ENCODE data around the gene FBXW9.

DNA sequence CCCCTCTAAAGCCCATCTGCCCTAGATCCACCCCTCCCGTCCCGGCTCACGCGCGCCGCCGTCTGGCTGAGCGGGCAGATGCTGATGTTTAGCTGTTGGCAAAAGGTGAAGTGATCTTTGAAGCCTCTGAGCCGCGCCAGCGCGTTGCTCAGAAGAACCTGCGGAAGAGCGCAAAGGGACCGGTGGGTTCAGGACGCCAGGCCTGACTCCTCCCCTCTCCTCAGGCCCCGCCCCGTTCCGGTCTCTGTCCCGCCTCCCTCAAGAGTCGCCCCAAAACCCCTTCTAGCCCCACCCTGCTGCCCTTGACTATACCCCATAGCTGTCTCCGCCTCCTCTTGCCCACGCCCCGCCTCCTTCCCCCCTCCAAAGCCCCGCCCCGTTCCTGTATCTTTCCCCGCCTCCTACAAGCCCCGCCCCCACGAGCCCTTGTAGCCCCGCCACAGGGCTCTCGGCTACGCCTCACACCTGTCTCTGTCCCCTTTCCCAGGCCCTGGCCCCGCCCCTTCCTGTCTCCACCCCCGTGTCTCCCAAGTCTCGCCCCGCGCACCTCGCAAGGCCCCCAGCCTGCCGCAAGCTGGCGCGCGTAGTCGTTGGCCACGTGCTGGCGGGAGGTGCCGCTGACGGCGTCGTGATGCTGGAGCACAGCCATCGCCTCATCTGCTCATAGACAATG is 39.4 kb downstream of the FBXW9 start:
- TF ChIP-seq, protein P1, sequence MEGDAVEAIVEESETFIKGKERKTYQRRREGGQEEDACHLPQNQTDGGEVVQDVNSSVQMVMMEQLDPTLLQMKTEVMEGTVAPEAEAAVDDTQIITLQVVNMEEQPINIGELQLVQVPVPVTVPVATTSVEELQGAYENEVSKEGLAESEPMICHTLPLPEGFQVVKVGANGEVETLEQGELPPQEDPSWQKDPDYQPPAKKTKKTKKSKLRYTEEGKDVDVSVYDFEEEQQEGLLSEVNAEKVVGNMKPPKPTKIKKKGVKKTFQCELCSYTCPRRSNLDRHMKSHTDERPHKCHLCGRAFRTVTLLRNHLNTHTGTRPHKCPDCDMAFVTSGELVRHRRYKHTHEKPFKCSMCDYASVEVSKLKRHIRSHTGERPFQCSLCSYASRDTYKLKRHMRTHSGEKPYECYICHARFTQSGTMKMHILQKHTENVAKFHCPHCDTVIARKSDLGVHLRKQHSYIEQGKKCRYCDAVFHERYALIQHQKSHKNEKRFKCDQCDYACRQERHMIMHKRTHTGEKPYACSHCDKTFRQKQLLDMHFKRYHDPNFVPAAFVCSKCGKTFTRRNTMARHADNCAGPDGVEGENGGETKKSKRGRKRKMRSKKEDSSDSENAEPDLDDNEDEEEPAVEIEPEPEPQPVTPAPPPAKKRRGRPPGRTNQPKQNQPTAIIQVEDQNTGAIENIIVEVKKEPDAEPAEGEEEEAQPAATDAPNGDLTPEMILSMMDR (IDR thresholded peaks at IDR 0.05) = no peak
- TF ChIP-seq POLR2A (IDR thresholded peaks at IDR 0.05) (no peak), EP300 (IDR thresholded peaks at IDR 0.05) (no peak)
